ENCODE measurements around the gene DIO2. TPM values are rescaled to one million over a fixed set of nuclear protein-coding genes. Genes with fewer than 3 reads are reported as not detected.

Gene DIO2
- total RNA-seq, 1 experiment from 2014 or later: 2.0 TPM

GRCh38 chr14:80164991-80165721 lies 46.1 kb downstream of the DIO2 start:
- Histone ChIP-seq H3K9ac (ENCODE audit: low read length) (no peak overlapping the region), H4K20me1 (ENCODE audit: low read length) (no peaks in the 10 kb centered on the region), H3K27me3 (ENCODE audit: low read length) (no peaks in the 10 kb centered on the region), H3K79me2 (ENCODE audit: low read length) (no peaks in the 10 kb centered on the region), H3K27ac (ENCODE audit: low read length) (peak overlapping the region; percentile 28), H3K9me2 (replicated peaks; ENCODE audit: low read length) (no peaks in the 10 kb centered on the region), H3K36me3 (ENCODE audit: low read depth, low read length) (no peaks in the 10 kb centered on the region), H3K9me3 (ENCODE audit: low read length) (no peaks in the 10 kb centered on the region), H3K4me3 (ENCODE audit: low read length) (no peak overlapping the region), H2AFZ (ENCODE audit: low read length) (no peak overlapping the region), H3K4me2 (ENCODE audit: low read length) (peak overlapping the region; percentile 1), H3F3A (ENCODE audit: low read length, unreplicated experiment) (no peaks in the 10 kb centered on the region), H3K4me1 (ENCODE audit: insufficient read depth, low read length) (peaks cover 12% of the 10 kb centered on the region)
- peak; percentile 71 for ATAC-seq
- DNase-seq: peak; percentile 82
- intact Hi-C loops (cut with micrococcal nuclease): no loop called here
- TF ChIP-seq EZH2phosphoT487 (IDR thresholded peaks at IDR 0.05; ENCODE audit: borderline replicate concordance, low read length) (no peak), CTCF (conservative IDR thresholded peaks at IDR 0.05; ENCODE audit: low read depth, low read length) (no peak), EZH2 (IDR thresholded peaks at IDR 0.05; ENCODE audit: low read length, unreplicated experiment) (no peak)
- CTCF ChIA-PET: no interaction called here
- POLR2A ChIA-PET (ENCODE audit: unreplicated experiment): no interaction called here
- BruUV-seq (replicated peaks): no TSS peak

- ChIA-PET CTCF (no interaction called here), POLR2A (ENCODE audit: unreplicated experiment) (no interaction called here)
- Histone ChIP-seq H3K36me3 (ENCODE audit: low read depth, low read length) (no peaks in the 10 kb centered on the region), H3K79me2 (ENCODE audit: low read length) (no peaks in the 10 kb centered on the region), H3K4me3 (ENCODE audit: low read length) (no peak overlapping the region), H3F3A (ENCODE audit: low read length, unreplicated experiment) (no peaks in the 10 kb centered on the region), H3K9me2 (replicated peaks; ENCODE audit: low read length) (no peaks in the 10 kb centered on the region), H3K4me1 (ENCODE audit: insufficient read depth, low read length) (peaks cover 25% of the 10 kb centered on the region), H4K20me1 (ENCODE audit: low read length) (no peaks in the 10 kb centered on the region), H3K27ac (ENCODE audit: low read length) (no peak overlapping the region), H2AFZ (ENCODE audit: low read length) (no peak overlapping the region), H3K27me3 (ENCODE audit: low read length) (no peaks in the 10 kb centered on the region), H3K9ac (ENCODE audit: low read length) (no peak overlapping the region), H3K4me2 (ENCODE audit: low read length) (no peak overlapping the region), H3K9me3 (ENCODE audit: low read length) (no peaks in the 10 kb centered on the region)
- intact Hi-C loops (cut with micrococcal nuclease): no loop called here
- TF ChIP-seq CTCF (conservative IDR thresholded peaks at IDR 0.05; ENCODE audit: low read depth, low read length) (no peak), EZH2phosphoT487 (IDR thresholded peaks at IDR 0.05; ENCODE audit: borderline replicate concordance, low read length) (no peak), EZH2 (IDR thresholded peaks at IDR 0.05; ENCODE audit: low read length, unreplicated experiment) (no peak)
- DNase-seq (no peak), ATAC-seq (no peak)
- no TSS peak for BruUV-seq (replicated peaks)
Observed at GRCh38 chr14:80152763-80153162, 58.5 kb downstream of the DIO2 start.

GRCh38 chr14:80152166-80152565 lies 59.1 kb downstream of the DIO2 start:
- H3K9me2 ChIP-seq (replicated peaks; ENCODE audit: low read length): no peaks in the 10 kb centered on the region
- H2AFZ ChIP-seq (ENCODE audit: low read length): no peak overlapping the region
- H3K9me3 ChIP-seq (ENCODE audit: low read length): no peaks in the 10 kb centered on the region
- H3K79me2 ChIP-seq (ENCODE audit: low read length): no peaks in the 10 kb centered on the region
- intact Hi-C loops (cut with micrococcal nuclease): no loop called here
- ATAC-seq (no peak), DNase-seq (peak; percentile 67)
- H3K27me3 ChIP-seq (ENCODE audit: low read length): no peaks in the 10 kb centered on the region
- H3K27ac ChIP-seq (ENCODE audit: low read length): peak overlapping the region; percentile 5; the same call in 1 of the 2 replicates
- no peaks in the 10 kb centered on the region for H3F3A ChIP-seq (ENCODE audit: low read length, unreplicated experiment)
- no peaks in the 10 kb centered on the region for H4K20me1 ChIP-seq (ENCODE audit: low read length)
- peak overlapping the region; percentile 1; the same call in 1 of the 2 replicates for H3K4me2 ChIP-seq (ENCODE audit: low read length)
- no TSS peak for BruUV-seq (replicated peaks)
- H3K4me1 ChIP-seq (ENCODE audit: insufficient read depth, low read length): peaks cover 24% of the 10 kb centered on the region
- no peak for TF ChIP-seq EZH2phosphoT487 (IDR thresholded peaks at IDR 0.05; ENCODE audit: borderline replicate concordance, low read length)
- no peak for TF ChIP-seq CTCF (conservative IDR thresholded peaks at IDR 0.05; ENCODE audit: low read depth, low read length)
- no peak for TF ChIP-seq EZH2 (IDR thresholded peaks at IDR 0.05; ENCODE audit: low read length, unreplicated experiment)
- ChIA-PET POLR2A (ENCODE audit: unreplicated experiment) (no interaction called here), CTCF (no interaction called here)
- no peaks in the 10 kb centered on the region for H3K36me3 ChIP-seq (ENCODE audit: low read depth, low read length)
- H3K4me3 ChIP-seq (ENCODE audit: low read length): no peak overlapping the region
- H3K9ac ChIP-seq (ENCODE audit: low read length): no peak overlapping the region

All from PC-3 (cell line).